Natural killer cell treated with Interleukin-12 subunit alpha and Interleukin-12 subunit beta and Interleukin-15 and Interleukin-18, amount 100 ng/mL, for 72 hours (primary cell): ENCODE results near the gene NDC1. TPM values are rescaled to one million over a fixed set of nuclear protein-coding genes. Genes with fewer than 3 reads are reported as not detected.
"Not testable (repeated sequence)": the region's sequence is repeated elsewhere in the genome, so short reads cannot be mapped to it uniquely, and the experiment has no call there.

ENCODE experiments used
- ATAC-seq, 2 donors: fragments of 150-1000 bp; cut with Tn5 transposase in 1 of 2; sonication (Bioruptor Pico), chemical (Tn5 transposase) in 1 of 2; 2 replicates each; pipeline ENCODE4 v1.10.0; 2021
- DNase-seq: peaks from one replicate; pipeline ENCODE4 v3.0.0; 2022; ENCODE audit warnings: low spot score
- H3K27ac Mint-ChIP-seq, 2 donors: 1 replicate in 1 of 2; 2 replicates in 1 of 2; pipeline ENCODE4 v1.8.0; 2022; ENCODE audit warnings: mixed read lengths in 2 of 2, mild to moderate bottlenecking in 1 of 2, moderate library complexity in 1 of 2
- H3K27me3 Mint-ChIP-seq, 2 donors: 1 replicate in 1 of 2; 2 replicates in 1 of 2; pipeline ENCODE4 v1.8.0; 2022; ENCODE audit warnings: mixed read lengths in 2 of 2
- H3K36me3 Mint-ChIP-seq: one replicate; pipeline ENCODE4 v1.8.0; 2022; ENCODE audit warnings: mixed read lengths
- H3K4me1 Mint-ChIP-seq, 2 donors: 1 replicate in 1 of 2; 2 replicates in 1 of 2; pipeline ENCODE4 v1.8.0; 2022; ENCODE audit warnings: low read depth in 2 of 2, mixed read lengths in 2 of 2, mild to moderate bottlenecking in 1 of 2
- H3K4me3 Mint-ChIP-seq: one replicate; pipeline ENCODE4 v1.8.0; 2022; ENCODE audit warnings: mixed read lengths
- H3K9me3 Mint-ChIP-seq: 2 replicates; pipeline ENCODE4 v1.8.0; 2022; ENCODE audit warnings: mixed read lengths
- total RNA-seq, 2 donors: library from RNA; stranded (reverse); gene quantifications; one replicate each; pipeline ENCODE4 v1.2.3, GENCODE V29; 2022

Gene NDC1
- total RNA-seq = 10 to 100 TPM; 23.4 to 44.9 TPM

DNA sequence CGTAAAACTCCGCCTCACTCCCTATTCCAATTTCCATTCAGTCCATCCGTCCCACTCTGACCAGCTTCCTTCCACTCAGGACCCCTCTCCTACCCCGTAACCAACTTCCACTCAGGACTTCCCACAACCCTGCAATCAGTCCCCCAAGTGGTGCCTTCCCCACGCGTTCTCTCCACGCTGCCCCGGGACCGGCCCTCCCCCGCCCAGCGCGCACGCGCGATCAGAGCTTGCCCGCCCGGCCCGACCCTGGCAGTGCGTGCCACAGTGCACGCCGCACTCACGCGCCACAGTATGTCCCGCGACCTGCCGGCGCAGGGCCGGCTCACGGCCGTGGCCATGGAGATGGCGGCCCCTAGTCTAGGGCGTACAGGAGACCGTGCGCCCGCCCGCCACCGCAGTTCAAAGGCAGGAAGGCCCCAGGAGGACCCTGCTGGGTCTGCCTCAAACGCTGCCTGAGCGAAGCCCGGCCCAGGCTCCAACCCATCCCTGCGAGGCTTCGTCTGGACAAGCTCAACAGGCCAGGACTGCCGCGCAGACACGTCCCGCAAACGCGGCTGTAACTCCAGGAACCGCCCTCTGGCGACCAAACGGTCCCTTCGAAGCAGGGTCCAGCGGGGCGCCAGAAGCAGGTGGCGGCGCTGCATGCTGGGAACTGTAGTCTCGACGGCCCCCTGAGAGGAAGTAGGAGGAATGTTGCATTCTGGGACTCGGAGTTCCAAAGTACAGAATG, at the start of gene NDC1:
Gene NDC1 (minus strand): TSS at position 373 of the 730 bp plus-strand sequence. CDS start 35 bp downstream, at position 338.
- Mint-ChIP-seq H3K9me3 (no peaks in the 10 kb centered on the region), H3K27me3 (no peaks in the 10 kb centered on the region), H3K4me3 (peak within 1 kb of the TSS; percentile 100), H3K4me1 (peaks cover 10 to 25% of the 10 kb centered on the region in 2 donors), H3K27ac (peak within 1 kb of the TSS; percentile 97), H3K36me3 (peaks cover 4% of the 10 kb centered on the region)
- peak; percentile 92 for DNase-seq
- ATAC-seq = peak; percentile 95 to 96

DNA sequence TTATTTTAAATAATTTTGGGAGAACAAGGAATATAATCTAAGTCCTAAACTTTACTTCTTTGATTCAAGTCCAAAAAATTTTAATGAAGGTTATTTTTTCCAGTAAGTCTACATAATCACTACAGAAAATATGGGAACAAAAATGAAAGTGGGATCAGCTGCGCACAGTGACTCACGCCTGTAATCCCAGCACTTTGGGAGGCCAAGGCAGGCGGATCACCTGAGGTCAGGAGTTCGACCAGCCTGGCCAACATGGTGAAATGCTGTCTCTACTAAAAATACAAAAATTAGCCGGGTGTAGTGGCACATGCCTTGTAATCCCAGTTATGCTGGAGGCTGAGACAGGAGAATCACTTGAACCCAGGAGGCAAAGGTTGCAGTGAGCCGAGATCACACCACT, 45.5 kb upstream of the NDC1 start:
- not testable (repeated sequence) for H3K27me3 Mint-ChIP-seq, ATAC-seq, H3K36me3 Mint-ChIP-seq, H3K4me3 Mint-ChIP-seq, DNase-seq, H3K9me3 Mint-ChIP-seq
- Mint-ChIP-seq H3K4me1 (peaks cover 6 to 10% of the 10 kb centered on the region in 2 donors), H3K27ac (peak overlapping the region in 1 of 2 donors; percentile 60)

- ATAC-seq, H3K4me3 Mint-ChIP-seq, H3K4me1 Mint-ChIP-seq, H3K27ac Mint-ChIP-seq, DNase-seq, H3K9me3 Mint-ChIP-seq, H3K27me3 Mint-ChIP-seq, H3K36me3 Mint-ChIP-seq: not testable (repeated sequence)
Measured at GRCh38 chr1:53881853-53882252, 43.8 kb upstream of the NDC1 start.

DNA sequence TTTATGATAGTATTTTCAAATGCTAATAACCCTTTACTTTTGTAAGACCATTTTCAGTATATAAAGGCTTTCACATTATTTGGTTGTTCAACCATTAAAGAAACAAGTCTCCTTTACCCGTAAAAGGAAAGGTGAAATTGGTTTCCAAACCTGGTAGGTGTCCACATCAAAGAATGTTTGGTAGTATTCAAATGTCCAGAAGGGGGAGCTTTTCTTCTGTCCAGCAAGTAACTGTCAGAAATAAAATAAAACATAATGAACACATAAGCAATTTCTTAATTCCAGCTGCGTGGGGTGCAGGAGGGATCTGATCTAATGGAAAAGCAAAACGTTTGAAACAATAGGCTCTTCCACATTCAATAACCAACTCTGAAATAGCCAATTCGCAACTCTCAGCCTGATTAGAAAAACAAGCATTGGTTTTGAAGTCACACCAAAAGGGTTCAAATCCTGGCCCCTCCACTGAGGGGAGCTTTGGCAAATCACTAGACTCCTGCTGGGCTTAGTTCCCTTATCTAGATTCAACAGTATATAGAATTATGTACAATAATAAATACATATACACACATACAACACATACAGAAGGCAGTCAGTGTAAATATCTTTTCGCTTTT, 40.5 kb upstream of the NDC1 start:
- no peak for DNase-seq
- no peak for ATAC-seq
- Mint-ChIP-seq H3K27me3 (no peaks in the 10 kb centered on the region), H3K27ac (no peak overlapping the region), H3K9me3 (no peaks in the 10 kb centered on the region), H3K36me3 (peaks cover 19% of the 10 kb centered on the region), H3K4me3 (no peak overlapping the region), H3K4me1 (no peaks in the 10 kb centered on the region)

DNA sequence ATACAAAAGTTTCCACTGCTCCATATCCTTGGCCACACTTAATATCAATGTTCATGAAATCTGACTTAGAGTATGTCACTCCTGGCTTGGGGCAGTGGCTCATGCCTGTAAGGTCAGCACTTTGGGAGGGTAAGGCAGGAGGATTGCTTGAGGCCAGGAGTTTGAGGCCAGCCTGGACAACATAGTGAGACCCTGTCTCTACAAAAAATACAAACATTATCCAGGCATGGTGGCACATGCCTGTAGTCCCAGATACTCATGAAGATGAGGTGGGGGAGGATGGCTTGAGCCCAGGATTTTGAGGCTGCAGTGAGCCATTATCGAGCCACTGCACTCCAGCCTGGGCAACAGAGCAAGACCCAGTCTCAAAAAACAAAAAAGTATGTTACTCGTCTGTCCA, 37.1 kb upstream of the NDC1 start:
- ATAC-seq, H3K4me1 Mint-ChIP-seq, H3K4me3 Mint-ChIP-seq: not testable (repeated sequence)

DNA sequence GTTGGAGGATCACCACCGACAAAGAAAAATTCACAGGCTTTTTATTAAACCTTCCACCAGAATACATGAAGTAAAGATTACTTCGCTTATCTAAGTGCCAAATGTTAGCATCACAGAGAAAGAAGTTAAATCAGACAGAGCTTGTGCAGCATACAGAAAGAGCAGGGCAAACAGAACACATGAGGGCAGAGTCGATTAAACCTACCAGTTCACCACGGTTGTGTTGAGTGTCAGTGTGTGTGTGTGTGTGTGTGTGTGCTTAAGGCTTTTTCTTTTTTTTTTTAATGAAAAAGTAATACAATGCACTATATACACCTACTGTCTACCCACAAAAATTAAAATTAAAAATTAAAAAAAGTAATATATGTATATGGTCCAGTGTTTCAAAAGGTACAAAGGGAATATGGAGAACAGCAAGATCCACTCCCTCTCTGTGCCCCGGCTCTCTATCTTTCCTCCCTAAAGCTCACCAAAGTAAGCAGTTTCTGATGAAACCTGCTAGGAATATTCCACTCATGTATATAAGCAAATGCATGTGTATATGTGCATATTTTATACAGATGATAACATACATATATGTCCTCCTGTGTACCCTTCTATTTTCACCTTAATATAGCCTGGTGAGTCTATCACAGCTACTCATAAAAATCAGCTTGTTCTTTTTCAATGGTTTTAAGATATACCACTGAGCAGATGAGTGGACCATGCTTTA, 33.8 kb upstream of the NDC1 start:
- no peak overlapping the region for H3K4me3 Mint-ChIP-seq

More for the DNA sequence above, 37.1 kb upstream of the NDC1 start:
- not testable (repeated sequence) for H3K27ac Mint-ChIP-seq, DNase-seq, H3K9me3 Mint-ChIP-seq, H3K27me3 Mint-ChIP-seq, H3K36me3 Mint-ChIP-seq

GRCh38 chr1:53871221-53871620, 33.1 kb upstream of the NDC1 start:
- peaks cover 6% of the 10 kb centered on the region for H3K36me3 Mint-ChIP-seq
- no peaks in the 10 kb centered on the region for H3K9me3 Mint-ChIP-seq
- no peaks in the 10 kb centered on the region for H3K4me1 Mint-ChIP-seq
- no peak overlapping the region for H3K4me3 Mint-ChIP-seq
- no peak overlapping the region for H3K27ac Mint-ChIP-seq
- ATAC-seq = no peak
- no peaks in the 10 kb centered on the region for H3K27me3 Mint-ChIP-seq
- no peak for DNase-seq

More for the DNA sequence above, 33.8 kb upstream of the NDC1 start:
- Mint-ChIP-seq H3K4me1 (no peaks in the 10 kb centered on the region), H3K9me3 (no peaks in the 10 kb centered on the region), H3K36me3 (peaks cover 10% of the 10 kb centered on the region), H3K27ac (no peak overlapping the region), H3K27me3 (no peaks in the 10 kb centered on the region)
- ATAC-seq = no peak
- DNase-seq = no peak

DNA sequence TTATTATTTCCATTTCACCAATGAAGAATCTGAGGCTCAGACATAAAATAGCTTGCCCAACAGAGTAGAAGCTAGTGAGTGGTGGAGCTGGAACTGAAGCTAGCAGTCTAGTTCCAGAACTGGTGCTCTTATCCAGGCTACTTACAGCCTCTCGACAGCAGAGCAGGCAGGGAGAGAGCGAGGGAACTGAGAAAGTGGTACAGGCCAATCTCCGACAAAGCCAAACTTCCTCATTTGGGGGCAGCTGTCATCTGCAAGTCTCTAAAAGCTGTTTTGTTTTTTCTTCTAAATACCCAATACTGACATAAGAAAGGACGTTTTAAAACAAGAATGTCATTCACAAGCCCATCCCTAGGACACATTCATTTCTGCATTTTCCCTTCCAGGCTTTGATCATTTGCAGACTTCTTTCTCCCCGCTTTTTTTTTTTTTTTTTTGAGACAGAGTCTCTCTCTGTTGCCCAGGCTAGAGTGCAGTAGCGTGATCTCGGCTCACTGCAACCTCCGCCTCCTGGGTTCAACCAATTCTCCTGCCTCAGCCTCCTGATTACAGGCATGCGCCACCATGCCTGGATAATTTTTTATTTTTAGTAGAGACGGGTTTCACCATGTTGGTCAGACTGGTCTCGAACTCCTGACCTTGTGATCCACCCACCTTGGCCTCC, 31.5 kb upstream of the NDC1 start:
- Mint-ChIP-seq H3K27ac (no peak overlapping the region), H3K4me1 (no peaks in the 10 kb centered on the region), H3K36me3 (no peaks in the 10 kb centered on the region), H3K4me3 (no peak overlapping the region), H3K27me3 (no peaks in the 10 kb centered on the region), H3K9me3 (no peaks in the 10 kb centered on the region)
- no peak for DNase-seq
- ATAC-seq = no peak

GRCh38 chr1:53868565-53868964, 30.5 kb upstream of the NDC1 start:
- no peaks in the 10 kb centered on the region for H3K27me3 Mint-ChIP-seq
- no peak for DNase-seq
- H3K9me3 Mint-ChIP-seq = no peaks in the 10 kb centered on the region
- no peaks in the 10 kb centered on the region for H3K36me3 Mint-ChIP-seq
- H3K27ac Mint-ChIP-seq = no peak overlapping the region
- no peak overlapping the region for H3K4me3 Mint-ChIP-seq
- ATAC-seq = no peak
- H3K4me1 Mint-ChIP-seq = no peaks in the 10 kb centered on the region

DNA sequence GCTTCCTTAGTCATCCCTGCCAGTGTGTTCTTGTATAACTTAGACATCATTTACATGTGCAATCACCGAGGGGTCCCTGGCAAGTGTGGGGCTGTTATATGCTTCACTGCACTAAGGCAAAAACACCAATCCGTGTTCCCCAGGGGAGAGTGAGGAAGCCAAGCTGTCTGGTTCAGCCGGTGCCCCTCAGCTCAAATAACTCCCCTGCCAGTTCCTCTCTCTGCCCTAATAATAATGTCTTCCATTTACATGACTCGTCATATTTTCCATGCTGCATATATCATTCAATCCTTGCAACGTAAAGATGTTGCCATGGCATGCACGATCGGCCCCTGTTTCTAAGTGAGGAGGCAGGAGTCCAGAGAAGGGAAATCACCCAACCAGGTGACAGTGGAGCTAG, 24.4 kb upstream of the NDC1 start:
- H3K4me3 Mint-ChIP-seq = no peak overlapping the region
- ATAC-seq (no peak), DNase-seq (no peak)
- H3K4me1 Mint-ChIP-seq = no peaks in the 10 kb centered on the region
- no peaks in the 10 kb centered on the region for H3K36me3 Mint-ChIP-seq
- H3K9me3 Mint-ChIP-seq = no peaks in the 10 kb centered on the region
- H3K27me3 Mint-ChIP-seq = no peaks in the 10 kb centered on the region
- no peak overlapping the region for H3K27ac Mint-ChIP-seq

GRCh38 chr1:53860967-53861411, 22.9 kb upstream of the NDC1 start:
- H3K27ac Mint-ChIP-seq = peak overlapping the region in 1 of 2 donors; percentile 39

GRCh38 chr1:53851571-53852285, 13.6 kb upstream of the NDC1 start:
- Mint-ChIP-seq H3K4me1 (no peaks in the 10 kb centered on the region), H3K9me3 (no peaks in the 10 kb centered on the region), H3K36me3 (peaks cover 14% of the 10 kb centered on the region), H3K4me3 (no peak overlapping the region), H3K27me3 (peaks cover 0 to 4% of the 10 kb centered on the region in 2 donors), H3K27ac (no peak overlapping the region)
- DNase-seq = no peak
- ATAC-seq = no peak

More at GRCh38 chr1:53860967-53861411, 22.9 kb upstream of the NDC1 start:
- peak; percentile 62 for DNase-seq
- Mint-ChIP-seq H3K4me3 (no peak overlapping the region), H3K9me3 (no peaks in the 10 kb centered on the region), H3K36me3 (no peaks in the 10 kb centered on the region), H3K27me3 (no peaks in the 10 kb centered on the region), H3K4me1 (no peaks in the 10 kb centered on the region)
- peak; percentile 58 to 64 for ATAC-seq

DNA sequence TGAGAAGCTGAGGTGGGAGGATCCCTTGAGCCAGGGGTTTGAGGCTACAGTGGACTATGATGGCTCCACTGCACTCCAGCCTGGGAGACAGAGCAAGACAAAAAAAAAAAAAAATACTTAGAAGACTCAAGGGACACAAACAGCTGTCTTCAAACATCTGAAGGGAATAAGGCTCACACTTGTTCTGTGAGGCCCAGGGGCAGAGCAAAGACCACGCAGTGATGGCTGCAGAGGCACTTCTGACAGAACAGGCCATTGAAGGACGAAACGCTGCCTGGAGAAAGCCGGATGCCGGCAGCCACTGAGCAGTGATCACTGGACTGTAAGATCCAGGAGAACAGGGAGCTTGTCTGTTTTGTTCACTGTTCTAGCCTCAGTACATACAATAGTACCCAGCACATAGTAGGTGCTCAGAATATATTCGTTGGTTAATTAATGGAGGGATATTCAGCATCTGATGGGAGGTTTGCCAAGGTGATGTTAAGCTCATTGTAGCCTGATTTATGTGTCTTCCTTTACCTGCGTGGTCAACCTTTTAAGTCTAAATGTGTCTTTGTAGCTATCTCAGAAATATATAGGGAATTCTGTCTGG, 12.1 kb upstream of the NDC1 start:
- ATAC-seq = no peak
- no peak overlapping the region for H3K27ac Mint-ChIP-seq
- no peak for DNase-seq
- peaks cover 0 to 7% of the 10 kb centered on the region in 2 donors for H3K27me3 Mint-ChIP-seq
- H3K4me3 Mint-ChIP-seq = no peak overlapping the region
- no peaks in the 10 kb centered on the region for H3K9me3 Mint-ChIP-seq
- H3K36me3 Mint-ChIP-seq = peaks cover 14% of the 10 kb centered on the region
- H3K4me1 Mint-ChIP-seq = no peaks in the 10 kb centered on the region
